ENCODE data around the gene CACNG4.

CACNG4 gene

DNA sequence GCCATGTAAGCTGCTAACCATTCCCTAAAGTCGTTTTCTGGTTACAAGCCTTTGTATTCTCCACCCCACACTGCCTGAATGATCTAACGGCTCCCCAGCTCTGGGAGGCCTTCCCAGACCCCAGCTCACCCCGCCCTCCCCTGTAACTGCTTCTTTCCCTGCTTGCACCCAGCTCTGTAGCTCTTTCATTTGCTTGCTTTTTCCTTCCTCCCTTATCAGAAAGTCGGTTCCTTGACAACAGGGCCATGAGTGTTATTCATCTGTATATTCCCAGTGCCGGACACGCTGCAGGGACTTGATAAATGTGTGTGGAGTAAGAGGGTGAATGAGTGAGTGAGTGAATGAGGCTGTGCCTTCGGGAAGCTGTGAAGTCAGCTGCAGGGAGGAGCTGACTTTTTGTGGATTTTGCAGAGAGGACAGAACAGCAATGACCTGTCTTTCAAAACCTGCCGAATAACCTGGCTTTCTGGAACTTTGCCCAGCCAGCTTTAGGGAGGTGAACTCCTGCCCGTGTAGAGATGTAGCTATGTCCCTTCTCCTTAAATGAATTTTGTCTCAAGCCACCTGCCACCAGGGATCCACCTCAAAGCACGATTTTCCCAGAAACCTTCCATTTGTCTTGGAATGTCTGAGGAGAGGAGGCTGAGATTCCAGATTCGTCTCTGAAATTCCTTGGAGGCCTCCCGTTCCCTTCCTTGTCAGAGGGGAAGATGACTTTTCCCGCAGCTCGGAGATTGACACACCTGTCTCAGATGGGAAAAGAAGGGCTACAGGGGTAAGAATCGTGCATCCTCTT, 20.0 kb upstream of the CACNG4 start:
- DNase-seq (ENCODE audit: low read depth) = no peak

DNA sequence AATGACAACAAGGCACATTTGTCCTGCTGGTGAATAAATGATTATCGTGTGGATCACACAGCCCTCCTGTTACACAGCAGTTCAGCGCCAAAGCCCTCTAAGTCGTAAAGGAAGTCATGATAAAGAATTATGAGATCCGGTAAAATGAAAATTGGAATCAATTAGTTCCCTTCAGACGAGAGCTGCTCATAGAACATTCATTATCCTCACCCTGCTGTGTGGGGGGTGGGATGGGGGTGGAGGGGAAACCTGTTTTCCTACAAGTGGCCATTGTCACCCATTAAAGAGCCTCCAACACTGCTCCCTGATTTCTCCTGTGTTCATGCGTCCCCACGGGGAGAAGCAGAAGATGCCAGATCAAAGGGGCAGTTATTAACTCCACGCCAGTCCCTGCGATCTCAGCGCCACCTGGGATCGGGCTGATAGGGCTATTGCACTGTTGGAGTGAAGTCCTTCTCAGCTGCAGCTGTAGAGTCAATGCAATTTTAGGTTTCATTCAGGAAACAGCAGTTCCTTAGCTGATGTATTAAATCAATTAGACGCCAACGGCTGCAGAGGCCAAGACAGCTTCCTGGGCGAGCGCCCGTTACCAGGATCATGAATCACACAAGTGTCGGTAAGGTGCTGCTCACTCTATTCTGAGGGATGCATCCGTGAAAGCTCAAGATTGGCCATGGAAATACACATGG, 19.2 kb upstream of the CACNG4 start:
- DNase-seq (ENCODE audit: low read depth) = no peak

DNA sequence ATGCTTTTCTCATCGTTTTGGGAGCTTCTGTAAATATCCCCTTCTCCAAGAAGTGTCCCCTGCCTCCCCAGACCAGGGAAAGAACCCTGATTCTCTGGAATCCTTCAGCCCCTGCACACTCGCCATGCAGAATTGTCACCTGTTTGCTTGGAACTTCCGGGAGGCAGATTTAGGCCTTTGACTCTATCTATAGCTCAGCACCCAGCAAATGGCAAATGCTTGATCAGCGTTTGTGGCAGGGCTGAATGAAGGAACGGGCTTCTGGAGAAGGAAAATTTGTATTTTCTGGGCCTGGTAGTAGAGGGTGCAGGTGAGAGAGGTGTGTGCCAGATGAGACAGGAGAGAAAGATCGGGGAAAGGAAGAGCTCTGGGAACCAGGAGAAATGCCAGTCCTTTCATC, 18.3 kb upstream of the CACNG4 start:
- no peak for DNase-seq (ENCODE audit: low read depth)

DNA sequence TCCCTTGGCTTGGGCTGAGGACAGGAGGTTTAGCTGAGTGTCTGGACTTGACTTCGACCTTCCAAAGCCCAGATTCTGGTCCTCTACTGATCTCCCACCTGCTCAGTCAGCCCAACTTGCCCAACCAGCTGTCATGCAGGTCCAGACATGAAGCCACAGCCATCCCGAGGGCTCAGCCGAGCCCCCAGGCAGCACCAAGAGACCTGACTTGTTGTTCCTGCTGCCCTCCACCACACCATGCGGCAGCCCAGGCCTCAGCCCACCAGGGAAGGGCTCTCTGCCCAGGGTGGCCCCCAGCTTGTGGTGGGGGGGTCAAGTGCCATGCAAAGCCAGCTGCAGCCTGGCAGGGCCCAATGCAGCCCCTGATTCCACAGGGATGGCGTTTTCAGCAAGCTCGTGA, 17.2 kb upstream of the CACNG4 start:
- no peak for DNase-seq (ENCODE audit: low read depth)

DNA sequence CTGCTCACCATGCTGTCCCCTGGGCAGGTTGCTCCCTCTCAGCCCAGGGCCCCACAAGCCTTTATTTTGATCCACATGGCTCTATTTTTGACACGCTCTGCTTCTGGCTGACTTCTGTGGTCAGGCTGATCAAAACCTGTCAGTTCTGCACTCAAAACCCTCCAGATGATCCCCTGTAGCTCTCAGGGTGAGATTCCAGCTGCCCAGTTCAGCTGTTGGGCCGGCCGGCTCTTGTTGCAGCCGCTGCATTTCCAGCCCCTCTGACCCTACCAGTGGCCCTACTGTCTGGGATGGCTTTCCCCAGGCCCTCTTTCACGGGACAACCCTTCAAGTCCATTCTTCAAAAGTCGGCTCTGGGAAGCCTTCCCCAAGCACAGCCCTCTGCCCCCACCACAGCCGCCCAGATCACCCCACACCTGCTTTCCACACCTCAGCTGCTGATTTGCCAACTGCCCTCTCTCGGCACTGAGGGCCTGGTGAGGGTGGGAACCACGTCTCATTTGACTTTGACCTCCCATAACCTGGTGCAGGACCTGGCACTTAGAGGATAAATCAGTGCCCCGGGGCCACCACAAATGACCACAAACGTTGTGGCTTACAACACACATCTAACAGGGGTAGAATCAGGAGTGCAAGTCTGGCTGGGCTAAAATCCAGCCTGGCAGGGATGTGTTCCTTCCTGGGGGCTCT, 16.3 kb upstream of the CACNG4 start:
- DNase-seq (ENCODE audit: low read depth) = no peak

DNA sequence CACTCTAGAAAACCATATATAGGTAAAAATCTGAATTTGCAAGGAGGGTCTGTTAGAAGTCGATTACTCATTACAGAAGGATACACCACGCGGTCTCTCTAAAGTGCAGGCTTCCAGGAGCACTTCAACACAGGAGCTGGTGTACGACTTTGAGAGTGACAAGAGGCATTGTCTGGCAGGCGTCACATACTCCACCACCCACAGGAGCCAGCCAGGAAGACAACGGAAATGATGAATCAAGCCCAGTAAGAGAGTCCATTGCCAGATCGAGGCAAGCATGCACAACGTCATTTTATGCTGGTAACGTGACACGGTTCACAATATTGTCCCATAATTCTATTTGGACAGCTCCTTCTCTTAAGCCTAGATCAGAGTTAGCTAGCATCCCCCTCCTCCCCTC, 15.0 kb upstream of the CACNG4 start:
- DNase-seq (ENCODE audit: low read depth) = no peak

DNA sequence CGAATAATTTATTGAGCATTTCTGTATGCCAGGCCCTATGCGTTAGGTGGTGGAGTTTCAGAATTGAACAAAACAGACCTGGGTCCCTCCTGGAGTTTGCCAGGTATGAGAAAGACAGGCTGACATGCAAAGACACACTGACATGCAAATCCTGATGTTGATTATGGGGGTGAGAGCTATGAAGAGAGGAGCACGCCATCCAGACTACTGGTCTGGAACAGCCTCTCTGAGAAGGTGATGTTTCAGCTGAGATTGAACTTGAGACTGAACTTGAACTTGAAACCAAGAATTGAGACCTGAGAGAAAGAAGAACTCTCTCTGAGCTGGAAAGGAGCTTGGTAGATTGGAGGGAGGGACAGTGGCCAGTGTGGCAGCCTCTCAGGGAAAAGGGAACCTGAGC, 14.2 kb upstream of the CACNG4 start:
- DNase-seq (ENCODE audit: low read depth) = no peak

DNA sequence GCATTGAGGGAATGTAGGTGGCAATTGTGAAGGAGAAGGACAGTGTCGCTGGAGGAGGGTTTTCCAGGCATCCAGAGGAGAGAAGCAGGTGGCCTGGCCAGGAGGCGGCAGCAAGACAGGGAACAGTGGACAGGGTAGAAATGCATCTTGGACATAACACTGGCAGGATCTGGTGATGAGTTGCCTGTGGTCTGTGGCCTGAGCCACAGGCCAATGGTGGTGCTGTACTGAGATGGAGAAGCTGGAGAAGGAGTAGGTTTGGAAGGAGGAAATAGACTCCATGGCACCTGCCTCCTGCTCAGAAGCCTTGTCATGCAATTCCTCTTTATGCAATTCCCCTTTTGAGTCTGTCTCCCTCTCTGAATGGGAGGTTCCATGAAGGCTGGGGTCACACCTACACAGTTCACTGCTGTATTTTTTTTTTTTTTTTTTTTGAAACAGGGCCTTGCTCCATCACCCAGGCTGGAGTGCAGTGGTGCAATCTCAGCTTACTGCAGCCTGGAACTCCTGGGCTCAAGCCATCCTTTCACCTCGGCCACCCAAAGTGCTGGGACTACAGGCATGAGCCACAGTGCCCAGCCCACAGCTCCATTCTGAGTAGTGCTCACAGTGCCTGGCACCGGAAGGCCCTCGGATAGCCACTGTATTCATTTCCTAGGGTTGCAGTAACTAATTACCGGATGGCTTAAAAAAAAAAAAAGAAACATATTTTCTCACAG, 13.5 kb upstream of the CACNG4 start:
- DNase-seq (ENCODE audit: low read depth) = no peak

DNA sequence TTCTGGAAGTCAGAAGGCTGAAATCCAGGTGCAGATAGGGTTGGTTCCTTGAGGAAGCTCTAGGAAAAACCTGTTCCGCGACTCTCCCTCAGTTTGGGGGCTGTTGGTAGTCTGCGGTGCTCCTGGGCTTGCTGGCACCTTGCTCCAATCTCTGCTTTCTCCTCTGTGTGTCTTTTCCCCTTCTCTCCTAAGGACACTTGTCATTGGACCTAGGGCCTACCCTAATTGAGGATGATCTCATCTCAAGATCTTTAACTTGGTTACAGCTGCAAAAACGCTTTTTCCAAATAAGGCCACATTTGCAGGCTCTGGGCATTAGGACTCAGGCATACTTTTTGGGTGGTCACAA, 12.9 kb upstream of the CACNG4 start:
- DNase-seq (ENCODE audit: low read depth) = no peak

DNA sequence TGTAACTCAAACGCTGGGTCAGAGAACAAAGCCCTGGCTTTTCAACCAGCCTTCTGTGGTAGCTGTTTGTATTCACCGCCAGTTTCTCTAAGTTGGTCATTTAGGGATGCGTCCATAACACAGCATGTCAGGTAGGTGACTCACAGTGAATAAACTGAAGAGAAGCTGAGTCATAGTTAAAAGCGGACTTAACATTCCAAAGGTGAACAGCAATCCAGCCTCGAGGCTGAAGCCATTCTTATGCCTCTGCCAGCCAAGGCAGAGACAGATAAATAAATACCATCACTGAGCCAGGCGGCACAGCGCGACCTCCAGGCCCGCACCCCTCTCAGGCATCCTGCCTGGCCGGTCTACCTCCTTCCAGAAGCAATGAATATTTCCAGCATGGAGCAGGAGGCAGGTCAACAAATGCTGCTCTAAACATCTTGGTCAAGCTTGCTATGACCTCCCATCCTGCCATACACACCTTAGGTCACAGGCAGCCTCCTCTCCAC, 12.4 kb upstream of the CACNG4 start:
- DNase-seq (ENCODE audit: low read depth) = no peak

DNA sequence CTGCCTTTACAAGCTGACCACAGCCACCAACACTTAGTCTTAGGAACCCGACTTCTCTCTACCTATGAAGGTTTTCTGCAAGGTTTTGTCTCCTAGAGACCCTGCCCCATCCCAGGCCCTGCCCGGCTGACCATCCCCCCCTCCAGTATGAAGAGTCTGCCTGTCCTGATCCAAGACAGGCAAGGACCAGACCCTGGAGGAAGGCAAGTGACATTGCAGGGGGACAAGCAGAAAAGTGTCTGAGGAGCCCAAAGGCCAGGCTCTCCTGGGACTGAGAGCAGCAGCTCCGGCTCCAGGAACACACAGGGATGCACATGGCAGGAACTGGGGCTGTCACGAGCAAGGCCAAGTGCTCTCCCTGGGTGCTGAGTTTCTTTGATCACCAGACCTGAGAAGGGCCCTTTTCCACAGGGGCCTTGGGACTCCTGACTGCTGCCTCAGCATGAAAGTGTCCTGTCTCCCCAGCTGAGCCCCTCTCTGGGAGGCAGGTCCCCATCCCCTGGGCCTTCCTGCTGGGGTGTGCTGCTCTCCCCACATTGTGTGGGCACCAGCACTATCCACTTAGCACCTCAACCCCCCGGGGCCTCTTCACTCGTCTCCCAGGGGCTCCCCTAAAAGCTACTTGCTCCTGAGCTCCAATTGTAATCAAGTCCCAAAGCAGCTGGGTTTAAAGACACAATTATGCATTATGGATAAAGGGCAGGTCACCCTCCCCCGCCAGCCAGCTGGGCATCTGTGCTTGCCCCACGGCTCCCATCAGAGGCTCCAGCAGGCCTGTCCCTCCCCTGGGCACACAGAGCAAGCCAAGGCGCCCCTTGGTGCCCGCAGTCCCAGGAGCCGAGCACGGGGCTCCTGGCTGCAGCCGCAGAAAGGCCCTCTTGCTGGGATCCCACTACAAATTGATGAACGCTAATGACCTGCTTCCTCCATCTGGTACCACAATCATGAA, 11.6 kb upstream of the CACNG4 start:
- DNase-seq (ENCODE audit: low read depth) = no peak

DNA sequence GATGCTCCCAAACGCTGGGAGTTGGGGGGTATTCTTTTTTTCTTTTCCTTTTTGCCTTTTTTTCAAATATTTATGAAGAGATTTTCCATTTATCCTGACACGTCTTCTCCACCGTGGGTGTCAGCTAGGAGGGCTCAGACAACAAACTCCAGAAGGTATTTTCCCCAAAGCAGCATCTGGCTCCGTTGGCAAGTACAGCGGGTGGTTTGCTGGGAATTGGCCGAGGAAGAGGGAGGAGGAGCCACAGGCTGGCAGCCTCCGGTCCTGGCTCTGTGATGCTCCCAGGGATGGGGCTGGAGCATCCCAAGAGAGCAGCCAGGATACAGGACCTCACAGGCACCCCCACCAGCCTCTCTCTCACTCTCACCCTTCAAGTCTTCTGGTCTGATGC, 10.9 kb upstream of the CACNG4 start:
- DNase-seq (ENCODE audit: low read depth) = no peak

DNA sequence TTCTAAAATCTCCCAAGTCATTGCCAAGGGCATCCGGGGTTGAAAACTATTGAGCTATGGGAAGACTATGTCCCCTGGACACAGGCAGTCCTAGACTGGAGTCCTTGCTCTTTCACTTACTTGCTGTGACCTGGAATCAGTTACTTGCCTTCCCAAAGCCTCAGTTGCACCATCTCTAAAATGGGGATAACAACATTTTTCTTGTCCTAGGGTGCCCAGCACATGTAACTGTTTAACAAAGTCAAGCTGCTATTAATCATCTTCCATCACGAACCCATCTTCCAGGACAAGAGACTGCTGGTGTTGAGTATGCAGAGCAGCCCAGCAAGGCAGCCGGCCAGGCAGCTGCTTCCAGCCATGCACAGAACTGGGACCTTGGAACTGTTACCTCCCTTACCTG, 9.9 kb upstream of the CACNG4 start:
- no peak for DNase-seq (ENCODE audit: low read depth)

DNA sequence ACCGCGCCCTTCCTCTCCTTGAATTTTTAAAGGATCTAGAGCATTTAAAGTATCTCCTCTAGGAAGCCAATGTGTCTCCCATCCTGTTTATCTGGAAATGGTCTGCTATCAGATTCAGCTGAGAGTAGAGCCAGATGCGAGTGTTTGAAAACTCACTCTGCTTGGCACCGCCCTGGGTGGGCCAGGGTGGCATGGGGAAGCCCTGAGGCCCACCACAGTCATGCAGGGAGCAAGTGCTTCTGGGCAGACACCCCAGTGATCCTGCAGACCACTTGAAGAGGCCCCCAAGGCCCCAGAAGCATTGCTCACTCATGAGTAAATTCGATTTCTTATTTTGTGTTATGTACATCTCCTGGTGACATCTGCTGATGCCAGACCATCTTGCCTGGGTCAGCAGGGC, 8.7 kb upstream of the CACNG4 start:
- no peak for DNase-seq (ENCODE audit: low read depth)

DNA sequence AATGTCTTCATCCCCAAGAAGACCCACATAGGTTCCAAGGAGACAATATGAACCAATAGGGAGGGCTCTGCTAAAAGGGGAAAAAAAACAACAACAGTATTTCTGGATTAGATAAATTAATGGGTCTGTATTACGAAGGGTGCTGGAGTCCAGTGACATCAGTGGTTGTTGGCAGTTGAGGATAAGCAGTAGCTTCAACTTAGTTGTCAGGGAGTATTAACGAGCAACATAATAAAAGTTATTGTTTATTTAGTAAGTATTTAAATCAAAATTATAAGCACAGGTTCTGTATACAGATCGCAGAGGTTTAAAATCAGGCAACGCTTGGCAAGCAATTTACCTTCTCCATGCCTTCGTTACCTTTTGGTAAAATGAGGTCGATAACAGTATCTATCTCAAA, 7.6 kb upstream of the CACNG4 start:
- DNase-seq (ENCODE audit: low read depth) = no peak

DNA sequence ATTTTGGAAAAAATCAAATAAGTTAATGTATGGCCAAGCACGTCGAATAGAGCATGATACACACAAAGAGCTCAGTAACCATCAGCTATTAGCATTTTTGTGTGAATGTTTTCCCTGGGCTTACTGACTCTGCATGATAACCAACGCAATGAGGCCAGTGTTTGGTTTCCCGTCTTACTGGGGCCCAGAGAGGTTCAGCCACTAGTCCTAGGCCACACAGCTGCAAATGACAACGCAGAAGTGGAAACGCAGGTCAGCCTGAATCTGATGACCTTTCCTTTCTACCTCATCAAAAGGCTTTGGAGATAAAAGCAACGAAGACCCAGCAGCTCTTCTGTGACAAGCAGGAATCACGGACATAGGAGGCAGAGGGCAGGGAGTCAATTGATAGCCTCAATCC, 7.2 kb upstream of the CACNG4 start:
- DNase-seq (ENCODE audit: low read depth) = no peak

DNA sequence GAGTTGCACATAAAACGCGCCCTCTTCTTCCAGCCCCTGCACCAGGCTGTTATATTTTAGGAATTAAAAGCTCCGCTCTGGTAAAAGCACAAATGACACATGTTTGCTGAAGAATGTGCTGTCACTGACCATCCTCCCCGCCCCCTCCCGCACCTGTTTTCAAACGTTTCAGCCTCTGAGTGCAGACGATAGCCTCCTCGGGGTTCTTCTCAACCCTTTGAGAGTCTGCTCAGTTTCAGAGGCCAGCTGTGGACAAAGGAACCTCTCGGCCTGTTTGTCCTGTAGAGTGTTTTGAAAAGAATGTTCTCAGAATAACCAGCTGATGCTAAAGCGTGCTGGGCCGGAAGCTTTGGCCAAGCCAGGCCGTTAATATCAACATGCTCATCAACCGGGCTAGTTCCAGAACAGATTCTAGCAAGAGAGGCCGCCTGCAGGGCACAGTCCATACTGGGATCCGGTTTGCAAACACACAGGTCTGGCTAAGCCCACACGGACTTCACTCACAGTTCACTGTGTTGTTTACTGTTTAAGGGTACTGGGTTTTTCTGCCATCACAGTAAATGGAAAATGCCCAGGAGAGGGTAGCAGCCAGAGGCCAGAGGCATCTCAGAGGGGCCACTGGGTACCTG, 6.4 kb upstream of the CACNG4 start:
- DNase-seq (ENCODE audit: low read depth) = no peak

DNA sequence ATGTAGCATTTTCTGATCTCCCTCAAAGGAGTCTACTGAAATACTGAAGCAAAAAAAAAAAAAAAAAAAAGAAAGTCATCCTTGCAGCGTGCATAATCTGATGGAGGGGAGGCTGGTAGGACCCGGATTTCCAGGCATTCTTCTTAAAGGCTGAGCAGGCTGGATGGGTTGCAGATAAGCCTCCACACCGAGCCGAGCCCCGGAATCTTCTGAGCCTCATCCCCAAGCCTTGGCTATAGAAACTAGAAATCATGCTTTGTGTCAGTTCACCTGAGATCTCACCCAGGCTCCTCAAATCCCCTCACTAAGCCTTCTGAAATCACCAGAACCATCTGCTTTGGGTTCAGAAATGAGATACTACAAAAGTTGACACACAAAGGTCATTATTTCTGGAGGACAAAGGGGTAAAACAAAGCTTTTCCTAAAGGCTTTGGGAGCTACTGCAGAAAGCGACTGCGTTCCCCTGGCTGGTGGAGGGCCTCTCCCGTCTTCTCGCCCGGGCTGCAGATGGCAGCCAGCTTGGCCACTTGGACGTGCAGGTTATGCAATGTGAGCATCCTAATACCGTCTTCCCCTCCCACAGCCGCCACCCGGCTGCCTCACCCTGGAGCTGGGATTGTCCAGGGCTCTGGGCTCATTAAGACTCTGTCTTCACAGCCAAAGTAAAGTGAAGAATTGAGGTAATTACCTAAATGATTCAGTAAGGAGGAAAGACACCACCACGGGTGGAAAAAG, 4.7 kb upstream of the CACNG4 start:
- DNase-seq (ENCODE audit: low read depth) = no peak

DNA sequence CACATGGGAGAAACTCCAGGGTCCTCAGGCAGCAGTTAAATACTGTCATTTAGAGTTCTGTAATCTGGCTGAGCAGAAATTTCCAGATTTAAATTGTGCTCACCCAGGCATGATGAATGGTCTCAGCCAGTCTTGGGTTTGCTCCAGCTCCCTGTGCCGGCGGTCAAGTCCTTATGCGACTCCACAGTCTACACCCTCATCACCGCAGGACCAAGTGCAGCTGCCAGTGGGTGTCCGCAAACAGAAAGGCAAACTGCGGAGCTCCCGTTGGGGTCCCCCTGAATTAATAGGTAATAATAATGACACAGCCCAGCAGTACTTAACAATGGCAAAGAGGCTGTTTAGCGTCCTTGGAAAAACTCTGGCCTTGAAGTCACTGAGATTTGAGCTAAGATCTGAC, 3.9 kb upstream of the CACNG4 start:
- no peak for DNase-seq (ENCODE audit: low read depth)

DNA sequence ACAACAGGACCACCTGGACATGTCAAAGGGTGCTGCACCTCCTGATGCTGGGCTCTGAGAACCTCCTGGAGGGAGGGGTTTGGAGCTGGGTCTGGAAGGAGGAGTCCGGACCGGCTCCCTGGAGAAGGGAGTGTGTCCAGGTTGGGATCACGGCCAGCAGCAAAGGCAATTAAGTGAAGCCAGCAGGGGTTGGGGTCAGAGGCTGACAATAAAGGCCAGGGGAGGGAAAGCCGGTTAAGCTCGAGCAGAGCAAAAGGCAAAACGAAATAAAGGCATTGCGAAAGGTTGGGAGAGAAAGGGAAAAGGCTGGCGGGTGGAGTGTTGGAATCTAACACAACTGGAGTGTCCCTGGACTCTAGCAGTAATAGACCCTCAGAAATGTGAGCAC, 992 bp upstream of the CACNG4 start:
- no peak for DNase-seq (ENCODE audit: low read depth)

All from HS-27A (cell line).